NCI-H1417 treated with DMSO at 0.1 percent for 48 hours (cell line): Measurements from ENCODE around the gene ASMT.
"Not testable (repeated sequence)": the region's sequence is repeated elsewhere in the genome, so short reads cannot be mapped to it uniquely, and the experiment has no call there.

ENCODE experiments used
- DNase-seq: peaks from one replicate; lab custom pipeline; 2025; lab: John Stamatoyannopoulos, UW

Gene ASMT

DNA sequence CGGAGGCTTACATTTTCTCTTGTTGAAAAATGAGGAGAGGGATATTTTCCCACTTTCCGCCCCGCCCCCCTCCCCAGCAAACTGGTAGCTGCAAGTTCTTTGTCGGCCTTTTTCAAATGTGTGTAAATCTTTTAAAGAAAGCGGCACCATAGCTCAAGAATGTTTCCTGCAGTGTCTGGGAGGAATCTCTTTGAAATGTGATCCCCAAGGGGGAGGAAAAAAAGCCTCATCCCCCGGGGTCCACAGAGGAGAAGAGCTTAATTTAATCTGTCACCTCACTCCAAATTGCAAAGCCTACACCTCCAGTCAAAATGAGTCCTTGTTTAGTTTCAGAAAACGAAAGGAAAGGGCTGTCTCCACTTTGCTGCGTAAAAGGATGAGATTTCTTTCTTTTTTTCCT, 34.8 kb downstream of the ASMT start:
- DNase-seq = no peak

DNA sequence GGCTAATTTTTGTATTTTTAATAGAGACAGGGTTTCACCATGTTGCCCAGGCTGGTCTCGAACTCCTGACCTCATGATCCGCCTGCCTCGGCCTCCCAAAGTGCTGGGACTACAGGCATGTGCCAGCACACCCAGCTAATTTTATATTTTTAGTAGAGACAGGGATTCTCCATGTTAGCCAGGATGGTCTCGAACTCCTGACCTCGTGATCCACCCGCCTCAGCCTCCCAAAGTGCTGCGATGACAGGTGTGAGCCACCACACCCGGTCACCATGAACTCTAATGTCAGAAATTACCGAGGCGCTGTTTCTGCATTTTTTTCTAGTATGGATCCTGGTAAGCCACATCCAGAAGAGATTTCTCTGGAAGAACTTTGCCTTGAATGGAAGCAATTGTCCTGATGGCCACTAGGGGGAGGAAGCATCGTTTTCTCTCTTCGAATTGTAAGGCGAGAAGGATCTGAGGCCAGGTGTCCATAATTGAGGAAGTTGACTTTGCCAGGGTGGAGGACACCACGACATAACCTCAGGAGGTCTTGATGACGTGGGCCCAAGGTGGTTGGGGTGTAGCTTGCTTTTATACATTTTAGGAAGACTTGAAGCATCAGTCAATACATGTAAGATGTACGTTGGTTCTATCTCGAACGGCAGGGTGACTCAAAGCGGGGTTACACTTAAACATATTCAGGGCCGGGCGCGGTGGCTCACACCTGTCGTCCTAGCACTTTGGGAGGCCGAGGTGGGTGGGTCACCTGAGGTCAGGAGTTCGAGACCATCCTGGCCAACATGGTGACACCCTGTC, 37.4 kb downstream of the ASMT start:
- DNase-seq = not testable (repeated sequence)

DNA sequence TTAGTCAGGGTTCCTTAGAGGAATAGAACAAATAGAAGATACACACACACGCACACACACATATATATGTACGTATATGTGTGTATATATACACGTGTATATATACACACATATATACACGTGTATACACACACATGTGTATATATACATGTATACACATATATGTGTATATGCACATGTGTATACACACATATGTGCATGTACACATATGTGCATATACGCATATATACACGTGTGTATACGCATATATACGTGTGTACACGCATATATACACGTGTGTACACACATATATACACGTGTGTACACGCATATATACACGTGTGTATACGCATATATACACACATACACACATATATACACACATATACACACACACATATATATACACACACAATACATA, 41.5 kb downstream of the ASMT start:
- no peak for DNase-seq

- no peak for DNase-seq
These were observed 42.7 kb downstream of the ASMT start for GRCh38 chrX:1657367-1658070.

GRCh38 chrX:1658071-1658491, 43.2 kb downstream of the ASMT start:
- no peak for DNase-seq

GRCh38 chrX:1659664-1660461, 45.0 kb downstream of the ASMT start:
- DNase-seq = no peak

DNA sequence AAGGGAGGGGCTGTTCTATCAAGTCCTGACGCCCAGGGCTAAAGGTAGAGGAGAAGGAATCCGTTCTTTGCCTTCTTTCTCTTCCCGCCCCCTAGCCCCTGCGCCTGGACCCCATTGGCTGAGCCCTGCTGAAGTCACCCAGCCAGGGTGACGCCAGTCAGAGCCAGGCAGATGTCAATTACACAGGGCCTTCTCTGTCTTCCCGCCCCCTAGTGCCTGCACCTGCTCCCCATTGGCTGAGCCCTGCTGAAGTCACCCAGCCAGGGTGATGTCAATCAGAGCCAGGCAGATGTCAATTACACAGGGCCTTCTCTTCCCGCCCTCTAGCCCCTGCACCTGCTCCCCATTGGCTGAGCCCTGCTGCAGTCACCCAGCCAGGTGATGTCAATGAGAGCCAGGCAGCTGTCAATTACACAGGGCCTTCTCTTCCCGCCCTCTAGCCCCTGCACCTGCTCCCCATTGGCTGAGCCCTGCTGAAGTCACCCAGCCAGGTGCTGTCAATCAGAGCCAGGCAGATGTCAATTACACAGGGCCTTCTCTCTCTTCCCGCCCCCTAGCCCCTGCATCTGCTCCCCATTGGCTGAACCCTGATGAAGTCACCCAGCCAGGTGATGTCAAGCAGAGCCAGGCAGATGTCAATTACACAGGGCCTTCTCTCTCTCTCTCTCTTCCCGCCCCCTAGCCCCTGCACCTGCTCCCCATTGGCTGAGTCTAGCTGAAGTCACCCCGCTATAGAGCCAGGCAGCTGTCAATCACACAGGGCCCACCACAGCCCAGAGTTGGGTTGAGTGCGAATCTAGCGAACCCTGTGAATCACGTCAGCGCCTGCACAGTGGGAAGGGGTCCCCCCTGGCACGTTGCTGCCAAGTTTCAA, 46.4 kb downstream of the ASMT start:
- DNase-seq = no peak

DNA sequence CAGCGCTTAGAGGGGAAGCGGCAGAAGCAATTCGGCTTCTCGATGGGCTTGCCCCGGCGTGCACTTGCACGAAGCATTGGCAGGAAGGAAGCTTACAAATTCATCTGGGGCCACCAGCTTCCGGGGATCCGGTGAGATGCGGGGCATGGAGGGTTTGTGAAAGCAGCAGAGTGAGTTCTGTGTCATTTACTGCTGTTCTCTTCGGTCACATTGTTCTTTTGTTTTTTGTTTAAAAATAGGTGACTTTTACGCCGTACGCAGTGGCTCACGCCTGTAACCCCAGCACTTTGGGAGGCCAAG, 47.0 kb downstream of the ASMT start:
- no peak for DNase-seq

DNA sequence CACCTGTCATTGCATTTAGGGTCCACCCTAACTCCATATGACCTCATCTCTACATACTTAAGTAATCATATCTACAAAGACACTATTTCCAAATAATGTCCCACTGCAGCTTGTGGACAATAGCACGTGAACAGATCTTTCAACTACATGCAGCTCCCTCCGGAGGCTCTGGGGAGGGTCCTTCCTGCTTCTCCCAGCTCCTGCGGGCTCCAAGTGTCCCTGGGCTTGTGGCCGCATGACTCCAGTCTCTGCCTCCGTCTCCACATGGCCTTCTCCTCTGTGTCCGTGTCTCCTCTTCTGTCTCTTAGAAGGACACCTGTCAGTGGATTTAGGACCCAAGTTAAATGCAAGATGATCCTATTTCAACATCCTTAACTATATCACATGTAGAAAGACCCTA, 52.7 kb downstream of the ASMT start:
- DNase-seq = no peak

- no peak for DNase-seq
These were observed 58.5 kb downstream of the ASMT start for GRCh38 chrX:1673337-1673736.

DNA sequence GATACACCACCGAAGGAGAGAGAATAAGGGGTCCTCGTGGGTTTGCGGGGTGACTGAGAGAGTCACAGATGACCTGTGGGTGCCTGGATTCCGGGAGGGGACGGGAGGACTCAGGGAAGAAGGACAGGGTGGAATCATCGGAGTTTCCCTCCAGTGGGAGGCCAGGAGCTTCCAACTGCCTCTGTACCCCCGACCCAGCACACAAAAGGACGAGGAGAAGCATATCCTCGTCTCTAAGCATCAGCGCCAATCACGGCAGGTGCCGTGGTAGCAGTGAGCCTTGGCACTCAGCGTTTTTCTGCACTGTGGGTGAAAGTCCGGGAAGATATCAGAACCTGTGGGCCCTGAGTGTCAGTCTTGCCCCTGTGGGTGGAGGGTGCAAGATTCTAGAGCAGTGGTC, 62.0 kb downstream of the ASMT start:
- no peak for DNase-seq

DNA sequence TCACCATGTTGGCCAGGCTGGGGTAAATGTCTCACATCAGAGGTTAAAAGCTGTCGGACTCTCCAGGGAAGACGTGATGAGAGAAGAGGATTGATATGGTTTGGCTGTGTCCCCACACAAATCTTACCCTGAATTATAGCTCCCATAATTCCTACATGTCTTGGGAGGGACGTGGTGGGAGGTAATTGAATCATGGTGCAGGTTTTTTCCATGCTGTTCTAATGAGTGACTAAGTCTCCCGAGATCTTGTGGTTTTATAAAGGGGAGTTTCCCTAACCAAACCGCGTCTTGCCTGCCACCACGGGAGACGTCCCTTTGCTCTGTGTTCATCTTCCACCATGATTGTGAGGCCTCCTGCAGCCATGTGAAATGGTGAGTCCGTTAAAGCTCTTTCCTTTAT, 64.4 kb downstream of the ASMT start:
- no peak for DNase-seq

- no peak for DNase-seq
These were observed 66.6 kb downstream of the ASMT start for GRCh38 chrX:1681439-1681838.

- not testable (repeated sequence) for DNase-seq
These were observed 67.0 kb downstream of the ASMT start for GRCh38 chrX:1681856-1682255.

GRCh38 chrX:1682501-1682900, 67.6 kb downstream of the ASMT start:
- DNase-seq = not testable (repeated sequence)

GRCh38 chrX:1684883-1685282, 70.0 kb downstream of the ASMT start:
- not testable (repeated sequence) for DNase-seq

DNA sequence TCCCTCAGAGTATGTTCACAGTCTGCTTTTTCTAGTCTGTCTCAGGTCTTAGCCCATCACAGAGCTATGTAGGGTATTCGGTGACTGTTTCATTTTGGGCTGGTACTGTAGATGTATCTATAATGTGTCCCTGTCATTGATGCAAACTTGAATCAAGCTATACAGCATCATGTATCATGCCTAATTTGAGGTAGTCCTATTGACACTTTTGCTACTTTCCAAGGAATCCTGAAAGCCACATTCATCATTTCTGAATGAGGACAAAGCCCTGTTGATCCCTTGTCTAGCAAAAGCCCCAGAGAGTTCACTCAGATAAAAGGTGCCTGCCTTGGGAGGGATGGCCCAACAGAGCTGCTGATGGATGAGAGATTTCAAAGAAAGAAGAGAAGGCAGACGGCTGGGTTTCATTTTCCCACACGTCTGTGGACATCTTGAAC, 70.6 kb downstream of the ASMT start:
- DNase-seq = not testable (repeated sequence)

DNA sequence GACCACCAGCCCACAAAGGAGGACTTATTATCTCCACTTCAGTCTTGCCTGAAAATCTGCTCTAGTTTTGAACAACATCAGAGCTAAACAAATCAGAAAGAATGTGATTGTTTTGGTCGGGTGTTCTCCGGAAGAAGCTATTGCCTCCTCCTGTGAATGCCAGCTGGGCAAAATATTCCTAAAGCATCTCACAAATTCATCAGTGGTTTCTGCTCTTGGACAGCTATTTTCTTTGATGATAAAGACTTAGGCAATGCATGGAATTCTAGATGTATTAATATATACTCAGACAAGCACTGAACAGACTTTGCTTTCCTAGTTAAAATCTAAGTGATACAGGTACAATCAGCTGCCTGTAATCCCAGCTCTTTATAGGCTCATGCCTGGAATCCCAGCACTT, 71.8 kb downstream of the ASMT start:
- DNase-seq = no peak
